ENCODE measurements around the gene TM7SF2. TPM values are rescaled to one million over a fixed set of nuclear protein-coding genes. Genes with fewer than 3 reads are reported as not detected.

The TM7SF2 gene
- total and polyA plus RNA-seq, 2 of the 8 experiments (the other 6 are each of a cell fraction or from before 2014, with no cell fraction given): 40.1 to 96.0 TPM

DNA sequence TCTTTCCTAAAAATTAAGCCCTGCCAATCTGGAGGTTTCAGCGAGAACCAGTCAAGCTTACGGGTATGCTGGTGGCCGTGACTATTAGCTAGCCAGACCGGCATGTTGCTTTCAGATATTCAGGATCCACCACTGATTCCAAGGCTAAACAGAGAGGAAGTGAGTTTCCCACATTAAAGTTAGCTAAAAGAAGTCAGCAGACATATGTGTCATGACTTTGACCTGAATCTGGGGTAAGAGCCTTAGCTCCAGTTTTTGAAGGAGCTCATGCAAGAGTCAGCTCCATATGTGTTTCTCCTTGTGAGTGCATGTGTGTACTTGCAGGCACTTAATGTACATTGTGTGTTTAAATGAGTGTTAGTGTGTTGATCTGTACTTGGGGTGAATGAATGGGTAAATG, 26.2 kb upstream of the TM7SF2 start (continued):
- TF ChIP-seq, protein P1, sequence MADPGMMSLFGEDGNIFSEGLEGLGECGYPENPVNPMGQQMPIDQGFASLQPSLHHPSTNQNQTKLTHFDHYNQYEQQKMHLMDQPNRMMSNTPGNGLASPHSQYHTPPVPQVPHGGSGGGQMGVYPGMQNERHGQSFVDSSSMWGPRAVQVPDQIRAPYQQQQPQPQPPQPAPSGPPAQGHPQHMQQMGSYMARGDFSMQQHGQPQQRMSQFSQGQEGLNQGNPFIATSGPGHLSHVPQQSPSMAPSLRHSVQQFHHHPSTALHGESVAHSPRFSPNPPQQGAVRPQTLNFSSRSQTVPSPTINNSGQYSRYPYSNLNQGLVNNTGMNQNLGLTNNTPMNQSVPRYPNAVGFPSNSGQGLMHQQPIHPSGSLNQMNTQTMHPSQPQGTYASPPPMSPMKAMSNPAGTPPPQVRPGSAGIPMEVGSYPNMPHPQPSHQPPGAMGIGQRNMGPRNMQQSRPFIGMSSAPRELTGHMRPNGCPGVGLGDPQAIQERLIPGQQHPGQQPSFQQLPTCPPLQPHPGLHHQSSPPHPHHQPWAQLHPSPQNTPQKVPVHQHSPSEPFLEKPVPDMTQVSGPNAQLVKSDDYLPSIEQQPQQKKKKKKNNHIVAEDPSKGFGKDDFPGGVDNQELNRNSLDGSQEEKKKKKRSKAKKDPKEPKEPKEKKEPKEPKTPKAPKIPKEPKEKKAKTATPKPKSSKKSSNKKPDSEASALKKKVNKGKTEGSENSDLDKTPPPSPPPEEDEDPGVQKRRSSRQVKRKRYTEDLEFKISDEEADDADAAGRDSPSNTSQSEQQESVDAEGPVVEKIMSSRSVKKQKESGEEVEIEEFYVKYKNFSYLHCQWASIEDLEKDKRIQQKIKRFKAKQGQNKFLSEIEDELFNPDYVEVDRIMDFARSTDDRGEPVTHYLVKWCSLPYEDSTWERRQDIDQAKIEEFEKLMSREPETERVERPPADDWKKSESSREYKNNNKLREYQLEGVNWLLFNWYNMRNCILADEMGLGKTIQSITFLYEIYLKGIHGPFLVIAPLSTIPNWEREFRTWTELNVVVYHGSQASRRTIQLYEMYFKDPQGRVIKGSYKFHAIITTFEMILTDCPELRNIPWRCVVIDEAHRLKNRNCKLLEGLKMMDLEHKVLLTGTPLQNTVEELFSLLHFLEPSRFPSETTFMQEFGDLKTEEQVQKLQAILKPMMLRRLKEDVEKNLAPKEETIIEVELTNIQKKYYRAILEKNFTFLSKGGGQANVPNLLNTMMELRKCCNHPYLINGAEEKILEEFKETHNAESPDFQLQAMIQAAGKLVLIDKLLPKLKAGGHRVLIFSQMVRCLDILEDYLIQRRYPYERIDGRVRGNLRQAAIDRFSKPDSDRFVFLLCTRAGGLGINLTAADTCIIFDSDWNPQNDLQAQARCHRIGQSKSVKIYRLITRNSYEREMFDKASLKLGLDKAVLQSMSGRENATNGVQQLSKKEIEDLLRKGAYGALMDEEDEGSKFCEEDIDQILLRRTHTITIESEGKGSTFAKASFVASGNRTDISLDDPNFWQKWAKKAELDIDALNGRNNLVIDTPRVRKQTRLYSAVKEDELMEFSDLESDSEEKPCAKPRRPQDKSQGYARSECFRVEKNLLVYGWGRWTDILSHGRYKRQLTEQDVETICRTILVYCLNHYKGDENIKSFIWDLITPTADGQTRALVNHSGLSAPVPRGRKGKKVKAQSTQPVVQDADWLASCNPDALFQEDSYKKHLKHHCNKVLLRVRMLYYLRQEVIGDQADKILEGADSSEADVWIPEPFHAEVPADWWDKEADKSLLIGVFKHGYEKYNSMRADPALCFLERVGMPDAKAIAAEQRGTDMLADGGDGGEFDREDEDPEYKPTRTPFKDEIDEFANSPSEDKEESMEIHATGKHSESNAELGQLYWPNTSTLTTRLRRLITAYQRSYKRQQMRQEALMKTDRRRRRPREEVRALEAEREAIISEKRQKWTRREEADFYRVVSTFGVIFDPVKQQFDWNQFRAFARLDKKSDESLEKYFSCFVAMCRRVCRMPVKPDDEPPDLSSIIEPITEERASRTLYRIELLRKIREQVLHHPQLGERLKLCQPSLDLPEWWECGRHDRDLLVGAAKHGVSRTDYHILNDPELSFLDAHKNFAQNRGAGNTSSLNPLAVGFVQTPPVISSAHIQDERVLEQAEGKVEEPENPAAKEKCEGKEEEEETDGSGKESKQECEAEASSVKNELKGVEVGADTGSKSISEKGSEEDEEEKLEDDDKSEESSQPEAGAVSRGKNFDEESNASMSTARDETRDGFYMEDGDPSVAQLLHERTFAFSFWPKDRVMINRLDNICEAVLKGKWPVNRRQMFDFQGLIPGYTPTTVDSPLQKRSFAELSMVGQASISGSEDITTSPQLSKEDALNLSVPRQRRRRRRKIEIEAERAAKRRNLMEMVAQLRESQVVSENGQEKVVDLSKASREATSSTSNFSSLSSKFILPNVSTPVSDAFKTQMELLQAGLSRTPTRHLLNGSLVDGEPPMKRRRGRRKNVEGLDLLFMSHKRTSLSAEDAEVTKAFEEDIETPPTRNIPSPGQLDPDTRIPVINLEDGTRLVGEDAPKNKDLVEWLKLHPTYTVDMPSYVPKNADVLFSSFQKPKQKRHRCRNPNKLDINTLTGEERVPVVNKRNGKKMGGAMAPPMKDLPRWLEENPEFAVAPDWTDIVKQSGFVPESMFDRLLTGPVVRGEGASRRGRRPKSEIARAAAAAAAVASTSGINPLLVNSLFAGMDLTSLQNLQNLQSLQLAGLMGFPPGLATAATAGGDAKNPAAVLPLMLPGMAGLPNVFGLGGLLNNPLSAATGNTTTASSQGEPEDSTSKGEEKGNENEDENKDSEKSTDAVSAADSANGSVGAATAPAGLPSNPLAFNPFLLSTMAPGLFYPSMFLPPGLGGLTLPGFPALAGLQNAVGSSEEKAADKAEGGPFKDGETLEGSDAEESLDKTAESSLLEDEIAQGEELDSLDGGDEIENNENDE (IDR thresholded peaks at IDR 0.05; ENCODE audit: insufficient replicate concordance, low read length): no peak
- TF ChIP-seq GABPA (IDR thresholded peaks at IDR 0.05; ENCODE audit: borderline replicate concordance, insufficient read depth, low read length): no peak
- TF ChIP-seq KDM1A (IDR thresholded peaks at IDR 0.05; ENCODE audit: borderline replicate concordance, low read length): no peak
- TF ChIP-seq TEAD4 (IDR thresholded peaks at IDR 0.05; ENCODE audit: low read depth, low read length): no peak
